ENCODE data around the gene KCNA2.

DNA sequence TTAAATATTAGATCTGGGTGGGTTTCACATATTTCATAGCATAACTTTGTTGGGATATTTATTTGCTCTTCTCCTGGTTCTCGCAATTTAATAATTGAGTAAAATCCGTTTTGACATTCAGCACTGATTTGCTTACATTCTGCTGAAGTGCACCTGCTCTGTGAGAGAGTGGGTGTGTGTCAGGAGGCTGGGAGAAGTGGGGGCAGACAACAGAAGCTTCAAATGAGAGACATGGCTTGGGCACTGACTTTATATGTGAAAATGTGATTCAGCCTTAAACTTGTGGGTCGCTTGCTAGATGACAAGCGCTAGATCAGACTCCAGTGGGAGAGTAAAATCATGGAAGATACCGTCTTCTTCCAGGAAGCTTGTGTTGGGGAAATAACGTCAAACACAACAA is 32.4 kb upstream of the KCNA2 start:
- TF ChIP-seq POLR2AphosphoS5 (IDR thresholded peaks at IDR 0.05) (no peak), POLR2A (IDR thresholded peaks at IDR 0.05; ENCODE audit: low read depth) (no peak)
- TF ChIP-seq, protein P1, sequence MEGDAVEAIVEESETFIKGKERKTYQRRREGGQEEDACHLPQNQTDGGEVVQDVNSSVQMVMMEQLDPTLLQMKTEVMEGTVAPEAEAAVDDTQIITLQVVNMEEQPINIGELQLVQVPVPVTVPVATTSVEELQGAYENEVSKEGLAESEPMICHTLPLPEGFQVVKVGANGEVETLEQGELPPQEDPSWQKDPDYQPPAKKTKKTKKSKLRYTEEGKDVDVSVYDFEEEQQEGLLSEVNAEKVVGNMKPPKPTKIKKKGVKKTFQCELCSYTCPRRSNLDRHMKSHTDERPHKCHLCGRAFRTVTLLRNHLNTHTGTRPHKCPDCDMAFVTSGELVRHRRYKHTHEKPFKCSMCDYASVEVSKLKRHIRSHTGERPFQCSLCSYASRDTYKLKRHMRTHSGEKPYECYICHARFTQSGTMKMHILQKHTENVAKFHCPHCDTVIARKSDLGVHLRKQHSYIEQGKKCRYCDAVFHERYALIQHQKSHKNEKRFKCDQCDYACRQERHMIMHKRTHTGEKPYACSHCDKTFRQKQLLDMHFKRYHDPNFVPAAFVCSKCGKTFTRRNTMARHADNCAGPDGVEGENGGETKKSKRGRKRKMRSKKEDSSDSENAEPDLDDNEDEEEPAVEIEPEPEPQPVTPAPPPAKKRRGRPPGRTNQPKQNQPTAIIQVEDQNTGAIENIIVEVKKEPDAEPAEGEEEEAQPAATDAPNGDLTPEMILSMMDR (IDR thresholded peaks at IDR 0.05), result no peak

Measured in esophagus muscularis mucosa (tissue), 3 donors.